ENCODE measurements around the gene YTHDF1. TPM values are rescaled to one million over a fixed set of nuclear protein-coding genes. Genes with fewer than 3 reads are reported as not detected.

YTHDF1 gene
- total and polyA plus RNA-seq, 2 donors (not counting 1 experiment from before 2014, with no cell fraction given), result 16.3 to 25.9 TPM

- no peaks in the 10 kb centered on the region for H3K27me3 ChIP-seq (ENCODE audit: control insufficient read depth, insufficient read depth, low read length)
- no peaks in the 10 kb centered on the region for H3K36me3 ChIP-seq (ENCODE audit: control insufficient read depth, insufficient read depth, low read length)
- no peaks in the 10 kb centered on the region for H4K20me1 ChIP-seq (ENCODE audit: control insufficient read depth, extremely low read depth, insufficient read depth, low read length)
- no peak overlapping the region for H3K4me3 ChIP-seq (replicated peaks in 1 of 4; ENCODE audit: control extremely low read depth in 1 of 4, insufficient read depth in 1 of 4, low read depth in 3 of 4, low read length in 4 of 4)
- H3K4me1 ChIP-seq (ENCODE audit: control insufficient read depth, extremely low read depth, insufficient read depth, low read length), result no peaks in the 10 kb centered on the region
- no peak overlapping the region for H3K4me2 ChIP-seq (ENCODE audit: extremely low read depth, insufficient read depth, low read length)
- no peak for TF ChIP-seq EZH2 (IDR thresholded peaks at IDR 0.05; ENCODE audit: low read length, missing control alignments)
- no peak for TF ChIP-seq CTCF (conservative IDR thresholded peaks at IDR 0.05 in 1 of 2, IDR thresholded peaks at IDR 0.05 in 1 of 2; ENCODE audit: low read depth in 1 of 2, low read length in 2 of 2)
- no peak for DNase-seq (ENCODE audit: low read depth in 2 of 2)
- H3K9me3 ChIP-seq (ENCODE audit: control insufficient read depth, insufficient read depth, low read depth, low read length), result no peaks in the 10 kb centered on the region
- no peak overlapping the region for H3K9ac ChIP-seq (ENCODE audit: insufficient read depth, low read length)
- H2AFZ ChIP-seq (ENCODE audit: low read length), result no peak overlapping the region
- no peak overlapping the region for H3K27ac ChIP-seq (ENCODE audit: insufficient read depth, low read length)
- no peaks in the 10 kb centered on the region for H3K79me2 ChIP-seq (ENCODE audit: control insufficient read depth, insufficient read depth, low read length)
These were observed 68.4 kb downstream of the YTHDF1 start for GRCh38 chr20:63147532-63147931.

Other genes with a start within 250 kb of the YTHDF1 start
- gene BHLHE23, start 209.2 kb downstream of the YTHDF1 start, total RNA-seq, result not detected in 2 replicates
- not detected in 2 replicates for gene BHLHE23, start 209.2 kb downstream of the YTHDF1 start, polyA plus RNA-seq
- not detected in 2 replicates for gene BIRC7, start 19.8 kb upstream of the YTHDF1 start, total RNA-seq
- gene BIRC7, start 19.8 kb upstream of the YTHDF1 start, polyA plus RNA-seq, result not detected in 2 replicates
- gene NKAIN4, start 38.3 kb upstream of the YTHDF1 start, total RNA-seq, result not detected in 2 replicates
- not detected in 2 replicates for gene NKAIN4, start 38.3 kb upstream of the YTHDF1 start, polyA plus RNA-seq
- gene ARFGAP1, start 56.7 kb upstream of the YTHDF1 start, total RNA-seq, result 35.2 and 42.9 TPM in 2 replicates
- gene ARFGAP1, start 56.7 kb upstream of the YTHDF1 start, polyA plus RNA-seq, result 33.1 and 37.6 TPM in 2 replicates
- gene COL20A1, start 77.1 kb upstream of the YTHDF1 start, total RNA-seq, result not detected in 2 replicates
- not detected in 2 replicates for gene COL20A1, start 77.1 kb upstream of the YTHDF1 start, polyA plus RNA-seq
- gene CHRNA4, start 145.2 kb upstream of the YTHDF1 start, total RNA-seq, result not detected in 2 replicates
- gene CHRNA4, start 145.2 kb upstream of the YTHDF1 start, polyA plus RNA-seq, result not detected in 2 replicates

All from fibroblast of lung (primary cell).